GM12878 (cell line): ENCODE results near the gene SETD6. TPM values are rescaled to one million over a fixed set of nuclear protein-coding genes. Genes with fewer than 3 reads are reported as not detected.

Experiments used
- ATAC-seq: fragments of 200-7000 bp; cut with Tn5 transposase; 3 replicates; pipeline ENCODE4 v1.9.1; 2020; ENCODE audit warnings: mild to moderate bottlenecking, moderate library complexity
- BruUV-seq: library from RNA; stranded (reverse); fragments of 400-500 nt; replicated peaks from 2 replicates; lab custom pipeline; 2021; lab: Mats Ljungman, UMichigan
- CTCF ChIA-PET: fragments of 300-600 bp; sonication (Branson Sonifier 250); formaldehyde crosslinking; extraction: SDS; loops from one replicate; lab custom pipeline; 2021; ENCODE audit warnings: inconsistent platforms; lab: Yijun Ruan, JAX
- POLR2A ChIA-PET: fragments of 350-600 bp; formaldehyde crosslinking; extraction: SDS; loops from one replicate; lab custom pipeline; 2021; ENCODE audit warnings: inconsistent platforms; lab: Charles Lee
- RAD21 ChIA-PET: fragments of 300-600 bp; sonication (Branson Sonifier 250); formaldehyde crosslinking; loops from one replicate; lab custom pipeline; 2023; ENCODE audit warnings: antibody characterized with exemption; ENCODE audit not compliant: unreplicated experiment; lab: Charles Lee
- SMC1A ChIA-PET: fragments of 300-600 bp; sonication (Branson Sonifier 250); formaldehyde crosslinking; loops from one replicate; lab custom pipeline; 2023; ENCODE audit not compliant: unreplicated experiment, uncharacterized antibody; lab: Charles Lee
- DNase-seq: peaks from one replicate; pipeline ENCODE4 v3.0.0-alpha.2; 2011; ENCODE audit warnings: low read depth, low spot score
- FAIRE-seq: peaks from 3 replicates; lab custom pipeline; 2011; peaks lifted over from hg19 to GRCh38; lab: Jason Lieb, UNC
- H2AFZ ChIP-seq: 2 replicates; pipeline ENCODE4 v1.6.0; 2011; ENCODE audit warnings: low read depth, low read length, control low read depth; ENCODE audit not compliant: control insufficient read depth
- H3K27ac ChIP-seq: 2 replicates; pipeline ENCODE4 v1.5.1; 2011; ENCODE audit warnings: control low read depth; ENCODE audit not compliant: control insufficient read depth, insufficient read depth
- H3K27me3 ChIP-seq, 2 experiments: replicated peaks in 1 of 2; 2 replicates each; pipeline versions ENCODE4 v1.6.0 to v1.6.1; 2011; ENCODE audit warnings: low read length in 1 of 2; ENCODE audit not compliant: control insufficient read depth in 2 of 2, insufficient read depth in 2 of 2
- H3K36me3 ChIP-seq, 2 experiments: 2 replicates each; pipeline ENCODE4 v1.5.1; 2011; ENCODE audit warnings: low read length in 1 of 2; ENCODE audit not compliant: control insufficient read depth in 2 of 2, insufficient read depth in 2 of 2
- H3K4me1 ChIP-seq: 2 replicates; pipeline ENCODE4 v1.6.1; 2011; ENCODE audit warnings: mild to moderate bottlenecking, low read length, moderate library complexity, mixed read lengths; ENCODE audit not compliant: control insufficient read depth, insufficient read depth
- H3K4me2 ChIP-seq: 2 replicates; pipeline ENCODE4 v1.6.0; 2011; ENCODE audit warnings: control low read depth; ENCODE audit not compliant: control insufficient read depth, insufficient read depth
- H3K4me3 ChIP-seq: fragments of 200-600 bp; sonication (generic); 2 replicates; pipeline ENCODE4 v1.5.1; 2016
- H3K79me2 ChIP-seq: 2 replicates; pipeline ENCODE4 v1.6.0; 2011; ENCODE audit warnings: low read length; ENCODE audit not compliant: control insufficient read depth, insufficient read depth
- H3K9ac ChIP-seq: 2 replicates; pipeline ENCODE4 v1.8.0; 2011; ENCODE audit warnings: low read length, control low read depth, mixed read lengths; ENCODE audit not compliant: control insufficient read depth, insufficient read depth
- H3K9me3 ChIP-seq: replicated peaks from 3 replicates; pipeline ENCODE4 v1.5.1; 2011; ENCODE audit warnings: mild to moderate bottlenecking, low read length; ENCODE audit not compliant: control insufficient read depth, insufficient read depth
- H4K20me1 ChIP-seq: 2 replicates; pipeline ENCODE4 v1.6.0; 2011; ENCODE audit not compliant: control insufficient read depth, insufficient read depth
- BRCA1 ChIP-seq: IDR thresholded peaks from 2 replicates; pipeline ENCODE4 v1.6.1; 2011; ENCODE audit warnings: low read depth, low read length, improper control_type of control experiment
- ELK1 ChIP-seq: IDR thresholded peaks from 2 replicates; pipeline ENCODE4 v1.6.1; 2012; ENCODE audit warnings: low read depth, low read length, improper control_type of control experiment
- ESRRA ChIP-seq: IDR thresholded peaks from 2 replicates; pipeline ENCODE4 v1.6.1; 2012; ENCODE audit warnings: mild to moderate bottlenecking, low read length, improper control_type of control experiment
- SREBF2 ChIP-seq: IDR thresholded peaks from 2 replicates; pipeline ENCODE4 v1.6.1; 2012; ENCODE audit warnings: mild to moderate bottlenecking, low read length
- USF1 ChIP-seq: IDR thresholded peaks from 2 replicates; pipeline ENCODE4 v1.6.1; 2011; ENCODE audit warnings: borderline replicate concordance, low read depth, mild to moderate bottlenecking, moderate library complexity, mixed read lengths, low read length; ENCODE audit not compliant: insufficient read depth; ENCODE audit errors: extremely low read length
- ZBTB40 ChIP-seq: fragments of 450-650 bp; IDR thresholded peaks from 2 replicates; pipeline ENCODE4 v1.6.1; 2016; ENCODE audit warnings: mild to moderate bottlenecking, moderate library complexity, borderline replicate concordance
- WGBS: methylation state at CpG from one replicate; pipeline ENCODE4 v1.1.6; 2016; ENCODE audit warnings: low lambda C conversion rate; ENCODE audit not compliant: insufficient replicate concordance, insufficient coverage; ENCODE audit errors: missing lambda C conversion rate; 5-methylcytosine and 5-hydroxymethylcytosine counted together
- in situ Hi-C: fragments of 300-500 bp; cut with MboI; formaldehyde crosslinking; loops from 9 replicates; pipeline ENCODE4 v1.14.3; 2018; ENCODE audit warnings: mixed read lengths
- intact Hi-C: fragments of 100-400 bp; cut with micrococcal nuclease; formaldehyde crosslinking; loops from one replicate; pipeline ENCODE4 v1.14.2; 2022; ENCODE audit not compliant: unreplicated experiment
- polyA plus RNA-seq, 11 experiments: library from polyadenylated mRNA; depleted of rRNA in 4 of 11; unstranded in 6 of 11; stranded (reverse) in 5 of 11; fragments of >200 nt; fragmentation: Nextera tagmentation in 4 of 11; fragmentation: Illumina TruSeq in 1 of 11; extraction: Ambion mirVana in 4 of 11; extraction: Trizol in 1 of 11; gene quantifications; 1 replicate in 1 of 11; 2 replicates in 10 of 11; pipeline versions ENCODE4 v1.2.1 to v1.2.3, GENCODE V29; 2011 to 2016; ENCODE audit warnings: inconsistent platforms in 2 of 11, missing spikeins in 2 of 11, low read depth in 1 of 11
- total RNA-seq, 4 experiments: library from RNA; depleted of rRNA in 3 of 4; stranded (reverse); fragments of >200 nt in 3 of 4; fragmentation: Illumina TruSeq in 1 of 4; extraction: Trizol in 1 of 4; gene quantifications; 2 replicates each; pipeline versions ENCODE4 v1.2.1 to v1.2.3, GENCODE V29; 2013 to 2021

SETD6 gene
- total and polyA plus RNA-seq, 10 of the 15 experiments (the other 5 are each of a cell fraction or from before 2014, with no cell fraction given) = 8.2 to 23.8 (median 16.2) TPM

- Histone ChIP-seq H2AFZ (no peak overlapping the region), H3K27me3 (no peaks in the 10 kb centered on the region), H3K4me2 (no peak overlapping the region), H4K20me1 (no peaks in the 10 kb centered on the region), H3K9me3 (no peaks in the 10 kb centered on the region), H3K27ac (no peak overlapping the region), H3K4me1 (no peaks in the 10 kb centered on the region), H3K9ac (no peak overlapping the region), H3K79me2 (no peaks in the 10 kb centered on the region), H3K36me3 (peaks cover 23 to 73% of the 10 kb centered on the region in 2 experiments), H3K4me3 (no peak overlapping the region)
- ATAC-seq (no peak), FAIRE-seq (no peak), DNase-seq (no peak)
- BruUV-seq = no TSS peak
- no peak for TF ChIP-seq USF1
- SMC1A ChIA-PET = interaction anchor here (0.6 kb wide), 1 partner anchor 14 kb away, joined by 3 read pairs; no protein-coding TSS in a partner anchor
- 100% methylated on average over 2 of the region's 2 CpGs for WGBS
- intact Hi-C loops = no loop called here
- in situ Hi-C loops = no loop called here
- POLR2A ChIA-PET = interaction anchor here (1.4 kb wide), 1 partner anchor 9 kb away, joined by 3 read pairs; no protein-coding TSS in a partner anchor
- CTCF ChIA-PET = interaction anchor here (1.0 to 2.0 kb wide), 4 partner anchors 16 to 214 kb away, joined by 3 to 4 read pairs (median 4); no protein-coding TSS in a partner anchor
- RAD21 ChIA-PET = no interaction called here
Measured at GRCh38 chr16:58541711-58542110, 26.4 kb downstream of the SETD6 start.

- Histone ChIP-seq H4K20me1 (no peaks in the 10 kb centered on the region), H3K79me2 (no peaks in the 10 kb centered on the region), H3K9me3 (no peaks in the 10 kb centered on the region), H3K4me3 (no peak overlapping the region), H3K4me2 (no peak overlapping the region), H3K4me1 (no peaks in the 10 kb centered on the region), H3K27me3 (no peaks in the 10 kb centered on the region), H2AFZ (no peak overlapping the region), H3K36me3 (peaks cover 21 to 73% of the 10 kb centered on the region in 2 experiments), H3K9ac (no peak overlapping the region), H3K27ac (no peak overlapping the region)
- no peak for DNase-seq
- intact Hi-C loops = no loop called here
- ChIA-PET POLR2A (interaction anchor here (1.4 kb wide), 1 partner anchor 8 kb away, joined by 3 read pairs; no protein-coding TSS in a partner anchor), RAD21 (no interaction called here), SMC1A (interaction anchor here (0.6 kb wide), 2 partner anchors 15 to 1267 kb away, joined by 3 read pairs; no protein-coding TSS in a partner anchor), CTCF (interaction anchor here (1.0 to 2.0 kb wide), 4 partner anchors 16 to 214 kb away, joined by 3 to 4 read pairs (median 4); no protein-coding TSS in a partner anchor)
- 82% methylated on average over 1 of the region's 1 CpG for WGBS
- in situ Hi-C loops = no loop called here
- no peak for FAIRE-seq
- BruUV-seq = no TSS peak
- ATAC-seq = no peak
- TF ChIP-seq BRCA1 = no peak
- TF ChIP-seq ELK1 = no peak
- TF ChIP-seq SREBF2 = no peak
- TF ChIP-seq ESRRA = no peak
- no peak for TF ChIP-seq ZBTB40
Measured at GRCh38 chr16:58542291-58542690, 27.0 kb downstream of the SETD6 start.
